ENCODE data around the gene KLK1.

KLK1 gene

DNA sequence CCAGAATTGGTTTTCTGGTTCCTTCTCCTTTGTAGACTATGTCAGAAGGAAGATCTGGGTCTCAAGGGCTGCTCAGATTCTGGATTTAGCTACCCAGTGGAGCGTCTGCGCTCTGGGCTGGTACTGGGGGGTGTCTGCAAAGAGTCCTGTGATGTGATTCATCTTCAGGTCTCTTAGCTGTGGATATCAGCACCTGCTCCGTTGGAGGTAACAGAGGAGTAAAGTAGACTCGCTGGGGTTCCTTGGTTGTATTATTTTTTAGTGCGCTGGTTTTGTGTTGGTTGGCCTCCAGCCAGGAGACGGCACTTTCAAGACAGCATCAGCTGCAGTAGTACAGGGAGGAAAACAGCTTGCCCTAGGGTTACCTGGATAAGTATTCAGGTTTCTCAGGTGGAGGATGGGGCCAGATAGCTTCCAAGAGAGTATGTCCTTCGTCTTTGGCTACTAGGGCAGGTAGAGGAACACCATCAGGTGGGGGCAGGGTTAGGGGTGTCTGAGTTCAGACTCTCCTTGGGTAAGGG, 20.2 kb upstream of the KLK1 start:
- H3K4me3 ChIP-seq (ENCODE audit: low read length) = no peak overlapping the region
- TF ChIP-seq CTCF (conservative IDR thresholded peaks at IDR 0.05; ENCODE audit: low read length) = no peak
- DNase-seq (ENCODE audit: low read depth) = no peak

DNA sequence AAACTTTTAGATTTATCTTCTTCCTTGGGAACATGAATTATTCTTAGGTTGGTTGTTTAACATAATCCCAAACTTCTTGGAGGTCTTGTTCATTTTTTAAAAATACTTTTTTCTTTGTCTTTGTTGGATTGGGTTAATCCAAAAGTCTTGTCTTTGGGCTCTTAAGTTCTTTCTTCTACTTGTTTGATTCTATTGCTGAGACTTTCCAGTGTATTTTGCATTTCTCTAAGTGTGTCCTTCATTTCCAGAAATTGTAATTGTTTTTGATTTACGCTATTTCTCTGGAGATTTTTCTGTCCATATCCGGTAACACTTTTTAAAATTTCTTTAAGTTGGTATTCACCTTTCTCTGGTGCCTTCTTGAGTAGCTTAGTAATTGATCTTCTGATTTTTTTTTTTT, 19.6 kb upstream of the KLK1 start:
- no peak for DNase-seq (ENCODE audit: low read depth)
- H3K4me3 ChIP-seq (ENCODE audit: low read length) = no peak overlapping the region
- no peak for TF ChIP-seq CTCF (conservative IDR thresholded peaks at IDR 0.05; ENCODE audit: low read length)

DNA sequence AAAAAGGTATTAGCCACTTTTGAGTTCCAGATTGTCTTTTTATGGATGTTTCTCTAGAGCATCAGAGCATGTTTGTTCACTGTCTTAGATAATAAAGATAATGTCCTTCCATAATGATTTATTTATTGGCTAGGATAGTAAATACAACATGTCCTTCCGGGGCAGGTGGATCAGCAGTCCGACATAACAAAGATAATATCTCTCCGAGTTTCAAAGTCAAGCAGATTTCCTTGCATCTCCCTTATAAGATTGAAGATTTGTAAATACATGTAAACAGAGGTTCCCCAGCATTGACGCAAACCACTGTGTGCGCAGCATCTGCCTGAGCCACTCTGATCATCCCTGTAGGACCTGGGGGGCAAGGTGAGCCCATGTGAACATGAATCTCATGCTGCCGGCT, 18.5 kb upstream of the KLK1 start:
- no peak for DNase-seq (ENCODE audit: low read depth)
- no peak for TF ChIP-seq CTCF (conservative IDR thresholded peaks at IDR 0.05; ENCODE audit: low read length)
- H3K4me3 ChIP-seq (ENCODE audit: low read length) = no peak overlapping the region

GRCh38 chr19:50839712-50840655, 16.4 kb upstream of the KLK1 start:
- no peak overlapping the region for H3K4me3 ChIP-seq (ENCODE audit: low read length)
- no peak for DNase-seq (ENCODE audit: low read depth)
- TF ChIP-seq CTCF (conservative IDR thresholded peaks at IDR 0.05; ENCODE audit: low read length) = no peak

DNA sequence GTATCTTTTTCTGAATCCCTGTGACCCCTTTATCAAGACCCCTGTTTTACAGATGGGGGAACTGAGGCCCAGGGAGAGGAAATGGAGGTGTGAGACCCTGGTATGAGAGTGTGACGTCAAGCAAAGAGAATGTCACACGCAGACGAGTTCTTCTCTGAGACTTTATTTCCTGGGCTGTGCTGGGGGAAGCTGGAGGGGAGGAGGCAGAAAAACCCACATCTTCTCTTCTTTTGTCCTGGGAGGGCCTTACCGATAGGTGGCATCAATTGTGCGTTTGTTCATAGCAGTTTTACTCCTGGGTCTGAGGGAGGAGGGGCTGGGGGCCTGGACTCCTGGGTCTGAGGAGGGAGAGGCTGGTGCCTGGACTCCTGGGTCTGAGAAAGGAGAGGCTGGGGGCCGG, 14.7 kb upstream of the KLK1 start:
- H3K4me3 ChIP-seq (ENCODE audit: low read length) = no peak overlapping the region
- no peak; the same call in 1 of the 2 replicates for TF ChIP-seq CTCF (conservative IDR thresholded peaks at IDR 0.05; ENCODE audit: low read length)
- no peak for DNase-seq (ENCODE audit: low read depth)

DNA sequence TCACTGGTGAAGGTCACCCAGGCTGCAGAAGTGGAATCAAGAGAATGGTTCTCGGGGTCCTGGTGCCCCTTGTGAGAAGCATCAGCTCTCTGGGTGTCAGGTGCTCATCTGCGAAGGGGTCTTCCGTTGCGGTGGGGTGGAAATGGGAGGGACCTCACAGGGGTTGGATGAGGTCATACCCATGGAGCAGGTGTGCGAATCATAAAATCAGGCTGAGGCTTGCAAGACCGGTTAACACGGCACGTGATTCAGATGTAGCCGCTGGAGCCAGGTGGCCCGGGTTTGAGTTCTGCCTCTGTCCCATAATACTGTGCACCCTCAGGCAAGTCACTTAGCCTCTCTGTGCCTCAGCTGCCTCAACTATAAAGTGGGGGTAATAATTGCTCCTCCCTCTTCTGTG, 13.7 kb upstream of the KLK1 start:
- H3K4me3 ChIP-seq (ENCODE audit: low read length) = no peak overlapping the region
- no peak for DNase-seq (ENCODE audit: low read depth)

More for the DNA sequence above, 13.7 kb upstream of the KLK1 start:
- no peak for TF ChIP-seq CTCF (conservative IDR thresholded peaks at IDR 0.05; ENCODE audit: low read length)

All from AG10803 (cell line).